HG03460 (cell line): ENCODE measurements around the gene PLXND1.
"Not testable (repeated sequence)": the region's sequence is repeated elsewhere in the genome, so short reads cannot be mapped to it uniquely, and the experiment has no call there.

Experiments
- ATAC-seq: cut with Tn5 transposase; IDR thresholded peaks from one replicate; pipeline ENCODE4 v1.9.1; 2021; ENCODE audit not compliant: unreplicated experiment

The PLXND1 gene

GRCh38 chr3:129553719-129554118, 52.8 kb downstream of the PLXND1 start:
- ATAC-seq, result no peak

- no peak for ATAC-seq
These were observed 53.3 kb downstream of the PLXND1 start for GRCh38 chr3:129553171-129553570.

DNA sequence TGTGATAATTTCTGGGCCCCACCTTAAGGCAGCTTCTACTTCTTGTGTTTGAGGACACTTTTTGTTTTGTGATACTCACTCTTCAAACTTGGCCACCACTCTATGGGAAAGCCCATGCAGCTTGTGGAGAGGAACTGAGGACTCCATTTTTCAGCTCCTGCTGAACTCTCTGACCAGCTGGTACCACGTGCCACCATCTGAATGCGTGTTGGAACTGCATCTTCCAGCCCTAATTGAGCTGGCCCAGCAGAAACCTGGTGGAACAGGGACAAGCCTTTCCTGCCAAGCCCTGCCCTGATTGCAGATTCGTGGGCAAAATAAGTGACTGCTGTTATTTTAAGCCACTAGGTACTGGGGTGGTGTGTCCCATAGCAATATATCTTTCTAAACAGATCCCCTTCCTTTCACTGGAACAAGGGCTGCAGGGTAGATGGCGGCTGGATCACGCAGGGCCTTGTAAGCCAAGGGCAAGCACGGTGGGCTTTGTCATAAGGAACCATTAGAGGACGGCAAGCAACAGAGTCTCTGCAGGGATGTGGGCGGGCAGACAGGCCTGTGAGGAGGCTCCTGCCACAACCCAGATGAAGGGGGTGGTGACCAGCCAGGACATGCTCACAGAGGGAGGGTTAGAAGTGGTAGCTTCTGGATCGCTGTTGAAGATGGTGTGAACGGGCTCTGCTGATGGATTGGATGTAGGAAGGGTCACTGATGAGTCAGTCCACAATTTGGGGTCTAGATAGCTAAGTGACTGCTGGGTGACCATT, 54.0 kb downstream of the PLXND1 start:
- no peak for ATAC-seq

- no peak for ATAC-seq
These were observed 56.7 kb downstream of the PLXND1 start for GRCh38 chr3:129549805-129550204.

GRCh38 chr3:129549006-129549800, 57.3 kb downstream of the PLXND1 start:
- ATAC-seq, result no peak

- no peak for ATAC-seq
These were observed 58.1 kb downstream of the PLXND1 start for GRCh38 chr3:129548104-129548965.

GRCh38 chr3:129547241-129547640, 59.2 kb downstream of the PLXND1 start:
- no peak for ATAC-seq

GRCh38 chr3:129545951-129546350, 60.5 kb downstream of the PLXND1 start:
- ATAC-seq, result not testable (repeated sequence)

DNA sequence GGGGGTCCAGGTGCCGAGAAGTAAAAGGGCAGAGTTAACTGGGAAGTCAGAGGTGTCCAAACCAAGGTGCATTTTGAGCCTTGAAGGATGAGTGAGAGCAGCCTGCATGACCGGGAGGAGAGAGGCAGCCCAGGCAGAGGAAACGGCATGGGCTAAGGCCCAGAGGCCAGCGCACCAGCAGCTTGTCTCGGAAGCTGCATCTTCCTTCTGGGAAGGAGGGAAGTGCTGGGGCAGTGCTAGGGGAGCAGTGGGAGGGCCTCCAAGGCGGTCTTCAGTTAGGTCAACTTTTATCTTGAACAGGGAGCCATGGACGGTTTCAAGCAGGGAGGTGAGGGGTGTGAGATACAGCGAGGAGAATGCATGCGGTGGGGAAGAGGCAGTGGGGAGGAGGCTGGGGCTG, 62.5 kb downstream of the PLXND1 start:
- no peak for ATAC-seq

- no peak for ATAC-seq
These were observed 63.2 kb downstream of the PLXND1 start, which contains the start of gene H1-8 for GRCh38 chr3:129543156-129543790. H1-8 (plus strand) TSS chr3:129543175; CDS start chr3:129543219, 44 bp downstream.

DNA sequence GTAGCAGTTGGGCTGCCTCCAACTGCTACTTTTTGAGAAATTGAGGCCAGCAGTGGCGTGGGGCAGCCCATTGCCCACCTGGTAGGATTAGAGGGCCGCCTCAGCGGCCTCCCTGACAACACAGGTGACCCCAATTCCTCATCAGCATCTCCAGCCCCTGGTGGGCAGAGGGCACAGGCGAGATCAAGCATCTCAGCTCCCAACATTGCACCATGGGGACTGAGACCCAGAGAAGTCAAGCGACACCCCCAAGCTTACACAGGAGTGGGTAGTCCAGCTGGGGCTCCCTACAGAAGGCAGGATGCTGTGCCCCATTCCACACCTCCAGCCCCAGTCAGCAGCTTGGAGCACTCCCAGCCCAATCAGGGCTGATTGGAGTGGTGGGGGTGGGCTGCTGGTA, 63.7 kb downstream of the PLXND1 start:
- no peak for ATAC-seq

DNA sequence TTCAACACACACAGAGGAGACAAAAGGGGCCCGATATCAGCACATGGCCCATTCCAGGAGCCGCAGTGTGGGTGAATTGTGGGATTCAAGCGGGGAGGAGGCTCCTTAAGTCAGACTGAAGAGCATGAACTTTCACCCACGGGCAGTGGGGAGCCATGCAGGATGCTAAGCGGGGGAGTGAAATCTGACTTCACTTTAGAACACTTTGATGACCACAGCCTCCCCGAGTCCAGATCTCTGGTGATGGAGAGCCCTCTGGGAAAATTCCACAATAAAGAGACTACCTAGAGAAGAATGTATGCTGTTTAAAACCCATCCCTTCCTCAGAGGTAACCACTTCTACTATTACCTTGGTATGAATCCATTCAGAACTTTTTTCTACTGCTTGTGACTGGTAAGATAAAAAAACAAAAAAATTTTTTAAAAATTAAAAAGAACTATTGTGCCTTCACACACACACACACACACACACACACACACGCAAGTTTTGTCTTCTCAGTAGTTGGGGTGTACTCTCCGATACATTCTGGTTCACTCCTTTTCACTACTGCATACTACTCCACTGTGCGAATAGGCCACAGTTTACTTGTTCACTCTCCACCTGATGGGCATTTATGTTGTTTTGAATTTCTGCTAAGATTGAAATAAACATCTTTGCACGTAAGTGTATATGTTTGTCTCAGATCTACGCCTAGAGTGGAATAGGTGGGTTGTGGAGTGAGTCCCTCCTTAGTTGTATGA, 65.5 kb downstream of the PLXND1 start:
- no peak for ATAC-seq

- no peak for ATAC-seq
These were observed 67.3 kb downstream of the PLXND1 start for GRCh38 chr3:129539206-129539605.

DNA sequence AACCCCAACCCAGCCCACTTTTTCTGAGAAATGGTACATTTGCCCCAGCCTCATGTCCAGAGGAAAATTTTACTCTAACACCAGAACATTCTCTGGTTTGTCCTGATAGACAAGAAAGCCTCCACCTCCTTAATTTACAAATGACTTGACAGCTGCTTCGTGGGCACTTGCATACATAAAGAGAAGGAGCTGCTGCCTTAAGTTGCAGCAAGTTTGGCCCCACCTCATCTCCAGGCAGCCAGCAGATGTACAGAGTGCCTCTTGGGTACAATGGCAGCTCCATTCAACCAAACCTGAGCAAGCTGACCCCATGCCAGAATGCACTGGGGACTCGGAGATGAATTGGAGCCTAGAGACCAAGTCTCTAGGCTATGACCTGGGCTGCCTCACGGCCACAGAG, 69.7 kb downstream of the PLXND1 start:
- ATAC-seq, result no peak

DNA sequence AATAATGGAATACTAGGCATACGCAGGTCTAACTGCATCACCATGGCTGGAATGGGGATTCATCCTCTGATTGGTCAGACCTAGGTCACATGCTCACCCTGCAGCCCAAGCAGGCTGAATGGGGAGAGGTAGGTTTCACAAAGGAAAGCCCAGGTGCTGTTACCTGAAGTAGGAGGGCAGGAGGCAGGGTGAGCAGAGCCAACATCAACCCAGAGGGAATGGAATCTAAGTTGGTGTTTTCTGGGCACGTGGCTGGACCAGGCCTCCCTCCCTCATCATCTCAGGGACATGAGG, 70.2 kb downstream of the PLXND1 start:
- ATAC-seq, result no peak

GRCh38 chr3:129535075-129535474, 71.4 kb downstream of the PLXND1 start:
- no peak for ATAC-seq

DNA sequence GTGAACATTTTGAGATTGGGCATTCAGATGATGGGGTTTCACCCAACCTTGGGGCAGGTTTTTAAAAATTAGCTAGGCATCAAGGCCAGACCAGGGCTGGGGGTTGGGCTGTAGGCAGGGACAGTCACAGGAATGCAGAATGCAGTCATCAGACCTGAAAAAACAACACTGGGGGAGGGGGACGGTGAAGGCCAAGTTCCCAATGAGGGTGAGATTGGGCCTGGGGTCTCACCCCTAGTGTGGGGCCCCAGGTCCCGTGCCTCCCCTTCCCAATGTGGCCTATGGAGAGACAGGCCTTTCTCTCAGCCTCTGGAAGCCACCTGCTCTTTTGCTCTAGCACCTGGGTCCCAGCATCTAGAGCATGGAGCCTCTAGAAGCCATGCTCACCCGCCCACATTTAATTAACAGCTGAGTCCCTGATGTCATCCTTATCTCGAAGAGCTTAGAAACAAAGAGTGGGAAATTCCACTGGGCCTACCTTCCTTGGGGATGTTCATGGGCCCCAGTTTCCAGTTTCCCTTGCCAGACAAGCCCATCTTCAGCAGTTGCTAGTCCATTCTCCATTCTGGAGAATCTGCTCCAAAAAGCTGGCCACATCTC, 71.9 kb downstream of the PLXND1 start:
- no peak for ATAC-seq

- no peak for ATAC-seq
These were observed 73.1 kb downstream of the PLXND1 start for GRCh38 chr3:129533406-129533805.

GRCh38 chr3:129532261-129532660, 74.2 kb downstream of the PLXND1 start:
- no peak for ATAC-seq

DNA sequence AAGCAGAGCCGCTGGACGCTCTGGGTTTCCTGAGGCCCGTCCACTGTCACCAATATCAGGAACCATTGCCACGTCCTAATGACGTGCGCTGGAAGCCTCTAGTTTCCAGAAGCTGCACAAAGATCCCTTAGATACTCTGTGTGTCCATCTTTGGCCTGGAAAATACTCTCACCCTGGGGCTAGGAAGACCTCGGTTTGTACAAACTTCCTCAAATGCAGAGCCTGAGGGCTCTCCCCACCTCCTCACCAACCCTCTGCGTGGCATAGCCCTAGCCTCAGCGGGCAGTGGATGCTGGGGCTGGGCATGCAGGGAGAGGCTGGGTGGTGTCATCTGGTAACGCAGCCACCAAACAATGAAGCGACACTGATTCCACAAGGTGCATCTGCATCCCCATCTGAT, 74.8 kb downstream of the PLXND1 start:
- ATAC-seq, result no peak
